GM18873 (cell line): ENCODE measurements around the gene POLN.

Experiments used
- ATAC-seq: cut with Tn5 transposase; IDR thresholded peaks from one replicate; pipeline ENCODE4 v1.9.1; 2021; ENCODE audit warnings: mild to moderate bottlenecking, moderate library complexity, moderate number of reproducible peaks; ENCODE audit not compliant: unreplicated experiment, low FRiP score

POLN gene

DNA sequence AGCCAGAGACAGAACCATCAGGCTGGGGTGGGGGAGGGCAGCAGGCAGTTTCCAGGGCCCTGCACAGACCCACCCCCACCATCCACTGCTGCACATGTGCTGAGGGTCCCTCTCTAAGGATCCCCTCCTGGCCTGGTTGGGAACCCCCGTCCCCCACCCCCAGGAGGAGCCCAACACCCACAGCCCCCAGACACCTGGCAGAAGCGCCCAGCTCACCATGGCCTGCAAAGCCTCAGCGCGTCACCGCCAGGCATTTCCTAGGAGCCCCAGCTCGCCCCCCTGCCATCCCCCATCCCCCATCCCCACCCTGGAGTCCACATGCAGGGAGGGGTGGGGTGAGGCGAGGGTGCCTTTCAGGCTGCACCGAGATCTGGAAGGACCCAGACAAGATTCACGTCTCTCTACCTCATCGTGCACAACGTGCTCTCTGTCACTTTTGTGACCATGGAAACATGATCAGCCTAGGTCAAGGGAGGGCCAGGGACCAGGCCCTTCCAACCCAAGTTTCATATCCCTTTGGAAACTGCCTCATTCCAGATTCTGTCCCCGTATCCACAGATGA is 10.7 kb upstream of the POLN start:
- ATAC-seq, result no peak

DNA sequence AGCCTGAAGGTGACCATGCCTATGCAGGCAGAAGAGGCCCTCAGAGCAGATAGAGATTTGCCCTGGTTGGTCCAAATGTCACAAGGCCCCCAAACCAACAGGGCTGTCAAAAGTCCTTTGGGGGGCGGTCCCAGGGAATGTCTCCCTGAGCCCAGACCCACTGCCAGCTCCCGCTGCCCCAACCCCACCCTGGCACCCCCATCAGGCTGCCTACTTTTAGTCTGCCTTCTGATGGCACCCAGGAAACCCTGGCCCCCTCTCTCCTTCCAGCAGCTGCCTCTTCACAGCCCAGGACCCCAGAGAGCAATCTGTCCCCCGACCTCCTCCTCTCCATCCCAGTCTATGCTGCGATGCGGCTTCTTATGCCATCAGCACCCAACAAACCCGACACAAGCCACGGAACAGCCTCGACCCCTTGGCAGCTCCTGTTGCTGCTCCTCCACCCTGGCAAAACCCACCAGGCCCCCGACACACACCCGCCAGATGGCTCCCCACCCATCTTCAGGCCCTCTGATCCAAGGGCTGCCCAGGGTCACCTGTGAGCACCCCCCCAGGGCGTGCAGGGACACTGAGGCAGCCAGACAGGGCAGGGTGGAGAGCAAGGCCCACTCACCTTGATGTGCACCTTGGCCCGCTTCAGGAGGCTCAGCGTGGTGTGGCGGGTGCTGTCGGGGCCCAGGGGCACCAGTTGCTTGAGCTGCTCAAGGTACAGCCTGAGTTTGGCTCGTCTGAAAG is 10.0 kb upstream of the POLN start:
- ATAC-seq, result no peak

DNA sequence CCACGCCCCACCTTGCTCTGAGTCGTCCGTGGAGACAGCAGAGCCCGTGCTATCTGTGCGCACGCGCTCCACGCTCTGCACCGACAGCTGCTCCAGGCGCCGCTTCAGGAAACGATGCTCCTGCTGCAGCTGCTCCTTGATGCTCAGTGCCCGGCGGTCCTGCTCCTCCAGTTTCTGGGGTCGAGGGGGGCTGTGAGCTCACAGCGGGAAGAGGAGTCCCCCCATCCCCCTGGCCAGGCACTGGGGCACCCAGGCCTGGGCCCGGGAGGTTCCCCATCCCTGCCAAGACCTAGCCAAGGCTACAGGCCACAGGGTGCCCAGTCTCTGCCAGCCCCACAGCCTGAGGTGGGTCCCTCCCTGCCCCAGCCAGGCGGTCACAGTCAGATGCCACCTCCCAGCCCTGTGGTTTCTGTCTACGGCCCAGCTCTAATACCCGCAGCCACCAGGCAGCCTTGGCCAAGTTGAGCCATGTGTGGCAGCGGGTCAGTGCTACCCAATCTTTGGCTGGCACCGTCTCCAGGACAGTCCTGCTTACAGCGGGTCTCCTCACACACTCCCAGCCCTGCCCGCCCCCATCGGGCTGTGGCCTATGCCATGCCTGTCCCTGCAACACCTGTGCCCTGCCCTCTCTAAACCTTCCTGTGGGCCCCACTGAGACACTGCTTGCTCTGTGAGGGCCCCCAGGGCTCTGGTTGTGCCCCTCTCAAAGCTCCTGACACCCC is 9.3 kb upstream of the POLN start:
- ATAC-seq, result no peak

DNA sequence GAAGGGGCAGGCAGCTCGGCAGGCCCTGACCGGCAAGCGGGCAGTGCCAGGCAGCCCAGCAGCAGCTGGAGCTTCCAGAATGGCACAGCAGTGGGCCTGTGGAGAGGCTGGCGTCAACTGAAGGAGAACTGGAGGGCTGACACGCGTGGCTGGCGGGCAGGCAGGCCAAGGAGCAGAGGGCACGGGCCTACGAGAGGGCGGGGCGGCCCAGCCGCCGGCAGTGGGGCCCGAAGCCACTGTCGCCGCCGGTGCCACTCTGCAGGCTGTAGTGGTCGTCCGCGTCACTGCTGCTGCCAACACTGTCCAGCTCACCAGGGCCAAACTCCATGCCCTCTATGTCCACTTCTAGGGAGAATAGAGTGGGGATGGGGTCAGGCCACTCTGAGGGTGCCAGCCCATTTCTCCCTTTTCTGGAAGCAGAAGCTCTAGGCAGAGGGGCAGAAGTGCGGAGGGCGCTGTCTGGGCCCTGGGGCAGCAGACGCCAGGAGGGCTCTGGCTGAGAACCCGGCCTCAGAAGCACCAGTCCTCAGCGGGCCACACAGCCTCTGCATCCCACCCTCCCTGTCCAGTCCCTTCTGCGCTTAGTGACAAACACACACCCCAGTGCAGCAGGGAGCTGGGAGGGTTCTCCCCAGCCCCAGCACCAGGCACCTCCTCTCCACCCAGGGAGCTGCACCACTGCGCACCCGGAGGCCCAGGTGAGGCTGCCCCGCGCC is 8.6 kb upstream of the POLN start:
- ATAC-seq, result no peak

DNA sequence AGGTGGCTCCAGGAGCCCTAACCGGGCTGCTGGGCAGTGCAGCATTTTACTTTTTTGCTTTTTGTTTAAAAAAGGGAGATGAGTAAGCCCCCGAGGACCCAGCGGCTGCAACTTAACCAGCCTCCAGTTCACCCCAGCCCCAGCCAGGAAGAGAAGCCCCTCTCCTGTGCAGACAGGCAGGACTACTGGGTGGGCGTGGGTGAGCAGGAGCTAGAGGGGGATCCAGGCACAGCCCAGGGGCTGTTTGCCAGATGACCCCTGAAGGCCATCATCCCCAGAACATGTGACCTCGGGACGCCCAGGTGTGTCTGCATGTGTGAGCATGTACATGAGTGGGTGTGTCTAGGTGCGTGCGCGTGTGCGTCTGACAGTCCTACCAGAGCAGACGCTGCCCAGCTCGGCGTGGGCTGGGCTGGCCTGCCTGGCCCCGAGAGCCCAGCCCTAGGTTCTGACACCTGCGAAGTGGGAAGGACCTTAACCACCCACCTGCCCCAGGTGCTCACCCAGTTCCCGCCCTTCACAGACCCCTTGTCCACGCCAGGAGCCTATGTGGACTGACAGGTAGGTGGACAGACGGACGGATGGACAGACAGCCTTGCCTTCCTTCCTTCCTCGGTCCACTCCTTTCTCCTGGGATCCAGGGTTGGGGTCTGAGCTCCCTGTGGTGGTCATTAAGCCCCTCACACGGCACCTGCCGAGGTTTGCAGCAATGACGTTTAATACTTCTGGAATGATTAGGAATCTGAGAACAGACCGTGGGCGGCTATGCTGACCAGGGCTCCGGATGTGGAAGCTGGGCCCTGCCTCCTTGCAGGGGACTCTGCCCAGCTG is 7.8 kb upstream of the POLN start:
- ATAC-seq, result no peak

DNA sequence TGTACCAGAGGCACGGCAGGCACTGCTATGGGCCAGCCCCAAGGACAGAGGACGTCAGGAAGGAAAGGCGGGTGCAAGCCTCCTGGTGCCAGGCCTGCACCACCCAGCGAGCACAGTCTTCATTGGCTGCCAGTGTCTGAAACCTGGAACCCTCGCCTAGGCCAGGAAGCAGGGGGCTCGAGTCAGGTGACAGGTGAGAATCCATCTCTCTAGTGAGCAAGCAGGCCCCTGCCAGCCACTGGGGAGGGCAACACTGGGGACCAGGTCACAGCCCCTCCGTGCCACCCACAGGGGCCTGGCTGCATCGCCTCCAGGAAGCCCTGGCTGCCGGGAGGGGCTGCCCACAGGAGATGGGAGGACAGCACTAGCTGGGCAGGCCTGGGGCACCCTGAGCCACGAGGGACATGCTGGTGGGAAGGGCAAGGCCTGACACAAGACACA is 6.9 kb upstream of the POLN start:
- no peak for ATAC-seq

DNA sequence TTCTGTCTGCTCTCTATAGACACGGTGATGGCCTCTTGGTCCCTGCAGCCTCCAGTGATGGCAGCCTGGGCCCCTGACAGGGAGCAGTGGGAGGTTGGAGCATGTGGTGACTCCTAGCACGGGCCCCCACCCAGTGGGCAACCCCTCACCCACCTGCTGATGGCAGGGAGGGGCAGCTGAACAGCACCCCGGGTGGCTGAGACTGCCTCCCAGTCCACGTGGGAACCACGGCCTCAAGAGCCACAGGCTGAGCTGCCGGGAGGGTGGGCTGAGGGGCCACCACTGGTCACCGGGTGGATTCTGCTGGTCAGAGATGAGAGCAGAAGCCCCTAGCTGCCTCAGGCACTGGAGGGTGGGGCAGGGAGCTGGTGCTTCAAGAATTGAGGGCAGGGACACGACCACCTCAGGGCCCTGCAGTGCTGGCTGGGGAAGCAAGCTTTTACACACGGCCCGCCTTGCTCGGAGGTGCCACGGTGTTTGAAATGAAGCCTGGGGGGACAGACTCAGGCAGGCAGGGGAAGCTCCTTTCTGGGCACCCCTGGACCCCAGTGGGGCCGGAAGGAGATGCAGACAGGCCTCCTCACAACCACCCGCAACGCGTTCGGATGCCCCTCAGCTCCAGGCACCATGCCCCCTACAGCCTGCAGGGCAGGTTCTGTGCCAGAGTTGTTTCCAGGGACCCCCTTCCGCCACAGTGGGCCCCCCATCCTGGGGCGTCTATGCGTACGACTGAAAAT is 6.3 kb upstream of the POLN start:
- ATAC-seq, result no peak

DNA sequence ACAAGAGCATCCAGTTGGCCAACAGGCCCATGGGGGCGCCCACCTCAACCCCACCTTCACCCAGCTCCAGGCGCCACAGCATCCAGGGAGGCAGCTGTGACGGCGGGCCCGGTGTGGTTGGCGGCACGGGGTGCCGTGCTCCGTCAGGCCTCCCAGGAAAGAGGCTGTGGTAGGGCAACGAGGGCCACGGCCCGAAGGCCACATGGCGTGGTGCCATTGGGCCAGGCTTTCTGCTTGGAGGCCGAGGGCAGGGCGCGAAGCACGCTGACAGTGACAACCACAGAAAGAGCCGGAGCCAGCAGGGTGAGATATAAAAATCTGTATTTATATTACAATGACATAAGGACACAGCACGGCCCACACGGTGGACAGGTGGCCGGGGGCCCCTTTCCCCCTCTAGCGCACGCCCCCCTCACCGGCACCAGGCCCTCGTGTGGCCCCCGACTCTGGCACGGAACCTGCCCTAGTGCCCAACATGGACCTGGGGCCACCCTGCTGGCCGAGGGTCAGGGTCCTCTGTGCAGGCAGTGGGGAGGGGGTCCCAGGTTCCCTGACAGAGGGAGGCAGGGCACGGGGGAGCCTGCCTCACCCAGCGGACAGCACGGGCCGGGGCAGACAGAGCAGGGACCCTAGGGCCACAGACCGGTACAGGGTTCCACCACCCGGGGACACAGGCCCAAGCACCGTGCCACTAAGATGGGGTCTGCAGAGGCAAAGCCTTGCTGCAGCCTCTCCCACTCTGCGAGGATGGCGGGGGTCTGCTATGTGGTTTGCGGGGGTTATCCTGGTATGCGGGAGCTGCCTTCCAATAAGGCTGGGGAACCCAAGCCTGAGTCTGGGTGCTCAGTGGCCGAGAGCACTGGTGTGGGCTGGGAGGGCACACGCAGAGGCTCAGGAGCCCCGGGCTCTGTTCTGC is 5.5 kb upstream of the POLN start:
- ATAC-seq, result no peak

DNA sequence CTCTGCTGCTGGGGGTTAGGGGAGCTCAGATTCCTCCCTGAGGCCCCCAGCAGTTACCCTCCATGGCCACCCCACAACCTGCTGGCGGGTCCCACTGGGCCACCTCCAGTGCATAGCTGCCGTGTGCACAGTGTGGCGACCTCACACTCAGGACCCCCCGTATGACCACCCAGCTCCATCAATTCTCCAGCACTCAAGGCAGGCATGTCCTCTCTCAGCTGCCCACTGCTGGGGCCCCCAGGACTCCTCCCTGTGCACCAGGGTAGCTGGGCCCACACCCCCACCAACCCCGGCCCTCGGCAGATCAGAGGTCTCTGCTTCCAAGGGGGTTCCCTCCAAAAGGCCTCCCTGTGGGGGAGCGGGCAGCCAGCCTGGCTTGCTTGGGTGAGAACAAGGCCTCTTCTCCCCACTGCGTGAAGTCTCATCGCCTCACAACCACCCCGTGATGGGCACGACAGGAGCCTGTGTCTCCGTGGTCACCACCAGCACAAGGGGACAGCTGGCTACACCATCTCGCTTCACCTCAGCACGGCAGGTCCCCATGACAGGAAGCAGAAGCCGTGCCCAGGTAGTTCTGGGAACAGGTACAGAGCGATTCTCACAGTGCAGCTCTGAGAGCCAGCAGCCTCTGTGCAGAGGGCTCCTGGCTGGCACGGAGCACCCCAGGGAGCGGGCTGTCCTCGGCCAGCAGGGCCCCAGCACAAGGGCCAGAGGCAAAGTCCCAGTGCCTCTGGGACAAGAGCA is 4.6 kb upstream of the POLN start:
- ATAC-seq, result no peak

DNA sequence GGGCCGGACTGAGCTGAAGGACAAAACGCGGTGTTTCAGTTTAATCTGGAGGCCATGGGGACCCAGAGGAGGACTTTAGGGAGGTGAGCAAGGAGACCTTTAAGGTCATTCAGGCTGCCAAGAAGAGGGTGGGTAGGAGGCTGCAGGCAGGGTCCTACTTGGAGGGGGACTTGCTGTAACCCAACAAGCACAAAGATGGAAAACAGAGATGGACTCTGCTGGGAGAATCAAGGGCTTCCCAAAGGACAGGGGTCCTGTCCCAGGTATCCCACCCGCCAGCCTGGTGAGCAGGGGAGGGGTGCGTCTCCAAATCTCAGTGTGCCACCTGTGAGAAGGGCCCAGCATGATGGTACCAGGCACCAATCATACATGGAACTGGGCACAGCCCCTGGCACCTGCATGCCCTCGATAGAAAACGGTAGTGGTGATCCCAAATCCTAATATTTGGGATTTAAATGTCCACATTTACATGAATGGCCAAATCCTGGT is 3.9 kb upstream of the POLN start:
- ATAC-seq, result no peak

DNA sequence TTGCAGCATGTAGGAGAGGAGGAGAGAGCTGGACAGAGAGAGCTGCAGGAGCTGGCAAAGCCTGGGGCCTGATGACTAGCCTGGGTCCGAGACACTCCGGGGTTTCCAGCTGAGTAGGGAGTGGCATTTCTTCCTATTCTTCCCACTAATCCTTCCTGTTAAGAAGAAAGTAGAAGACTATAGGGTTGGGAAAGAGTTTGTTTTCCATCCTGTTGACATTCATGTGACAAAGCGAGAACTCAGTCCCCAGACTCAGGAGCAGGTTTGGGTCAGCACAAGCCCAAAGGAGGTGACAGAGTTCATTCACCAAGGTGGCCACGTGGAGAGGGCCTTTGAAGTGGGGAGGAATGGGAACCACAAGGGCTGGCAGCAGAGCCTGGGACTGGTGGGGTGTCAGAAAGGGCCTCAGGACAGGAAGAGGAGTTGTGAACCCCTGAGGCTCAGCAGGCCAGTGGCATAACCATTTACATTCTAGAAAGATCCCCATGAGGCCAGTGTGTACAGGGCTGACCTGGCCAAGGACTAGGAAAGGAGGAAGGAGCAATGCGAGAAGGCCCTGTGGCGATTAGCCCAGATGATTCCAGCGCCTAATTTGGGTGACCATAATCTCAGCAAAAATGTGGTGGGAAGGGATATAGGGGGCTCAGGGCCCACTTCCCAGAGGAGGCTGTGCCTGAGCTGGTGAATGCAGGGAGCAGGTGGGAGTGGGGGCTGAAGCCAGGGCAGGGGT is 3.3 kb upstream of the POLN start:
- no peak for ATAC-seq

DNA sequence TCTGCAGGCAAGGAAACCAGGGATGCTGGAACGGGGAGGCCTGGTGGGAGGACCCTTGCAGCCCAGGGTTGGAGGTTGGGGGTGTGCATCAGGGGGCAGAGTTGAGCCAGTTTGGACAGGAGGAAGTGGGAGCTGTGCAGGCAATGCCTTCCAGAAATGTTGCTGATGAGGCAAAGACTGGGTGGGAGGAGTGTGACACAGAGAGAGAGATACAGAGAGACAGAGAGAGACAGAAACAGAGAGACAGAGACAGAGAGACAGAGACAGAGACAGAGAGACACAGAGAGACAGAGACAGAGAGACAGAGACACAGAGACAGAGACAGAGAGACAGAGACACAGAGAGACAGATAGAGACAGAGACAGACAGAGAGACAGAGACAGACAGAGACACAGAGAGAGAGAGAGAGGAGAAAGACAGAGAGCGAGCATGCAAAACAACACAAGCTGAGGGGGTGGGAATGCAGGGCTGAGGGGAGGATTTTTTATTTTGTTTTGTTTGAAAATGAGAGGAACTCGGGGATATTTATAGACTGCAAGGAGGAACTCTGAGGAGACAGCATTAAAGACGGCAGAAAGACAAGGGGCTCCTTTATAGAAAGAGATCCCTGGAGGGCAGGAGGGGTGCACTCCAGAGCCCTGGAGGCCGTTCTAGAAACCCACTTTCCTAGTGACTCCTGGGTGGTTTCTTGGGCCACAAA is 1.9 kb upstream of the POLN start:
- no peak for ATAC-seq

DNA sequence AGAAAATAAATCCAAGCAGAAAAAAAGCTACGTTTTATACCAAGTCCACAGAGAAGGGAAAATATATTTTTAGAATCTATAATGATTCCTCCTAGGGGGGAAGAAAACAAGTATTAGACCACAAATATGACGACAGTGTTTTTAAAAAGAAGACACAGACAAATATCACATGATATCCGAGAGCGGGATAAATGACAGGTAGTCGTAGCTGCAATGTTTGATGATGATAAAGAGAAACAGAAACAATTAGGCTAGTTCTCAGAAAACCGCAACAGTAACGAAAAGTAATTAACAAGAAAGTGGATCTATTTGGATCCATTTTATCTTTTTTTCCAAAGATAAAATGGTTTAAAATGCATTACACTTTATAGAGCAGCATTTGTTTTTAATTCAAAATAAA is 918 bp downstream of the POLN start:
- ATAC-seq, result no peak

DNA sequence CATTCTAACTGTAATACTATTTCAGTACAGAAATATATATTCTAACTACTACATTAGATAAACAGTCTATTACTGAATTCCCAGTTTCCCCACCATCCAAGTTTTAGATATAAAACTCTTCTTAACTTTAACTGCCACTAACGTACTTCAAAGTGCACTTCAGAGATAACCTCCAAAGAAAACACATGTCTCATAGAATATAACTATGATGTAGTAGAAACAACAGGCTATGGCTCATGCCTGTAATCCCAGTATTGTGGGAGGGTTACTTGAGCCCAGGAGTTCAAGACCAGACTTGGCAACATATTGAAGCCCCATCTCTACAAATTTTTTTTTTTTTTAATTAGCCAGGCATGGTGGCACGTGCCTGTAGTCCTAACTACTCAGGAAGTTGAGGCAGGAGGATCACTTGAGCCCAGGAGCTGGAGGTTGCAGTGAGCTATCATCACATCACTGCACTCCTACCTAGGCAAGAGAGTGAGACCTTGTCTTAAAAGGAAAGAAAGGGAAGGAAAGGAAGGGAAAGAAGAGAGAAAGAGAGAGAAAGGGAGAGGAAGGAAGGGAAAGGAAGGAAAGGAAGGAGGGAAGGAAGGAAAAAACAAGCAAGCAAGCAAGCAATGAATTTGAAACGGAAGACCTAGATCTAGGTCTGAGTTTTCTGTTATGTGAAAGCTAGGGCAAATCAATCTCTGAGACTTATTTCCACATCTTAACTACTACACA is 4.8 kb downstream of the POLN start:
- ATAC-seq, result no peak

DNA sequence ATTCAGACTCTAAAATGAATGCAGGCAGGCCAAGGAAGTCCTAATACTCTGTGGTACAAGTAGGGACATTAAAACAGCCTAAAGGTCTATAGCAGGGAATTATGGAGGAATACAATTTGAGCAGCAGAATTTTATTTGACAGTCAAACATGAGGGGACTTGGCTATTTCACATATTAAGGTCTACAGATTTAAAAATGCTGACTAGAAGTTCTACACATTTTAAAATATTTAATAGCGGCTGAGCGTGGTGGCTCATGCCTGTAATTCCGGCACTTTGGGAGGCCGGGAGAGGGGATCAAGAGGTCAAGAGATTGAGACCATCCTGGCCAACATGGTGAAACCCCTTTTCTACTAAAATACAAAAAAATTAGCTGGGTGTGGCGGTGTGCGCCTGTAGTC is 10.8 kb downstream of the POLN start:
- ATAC-seq, result no peak

DNA sequence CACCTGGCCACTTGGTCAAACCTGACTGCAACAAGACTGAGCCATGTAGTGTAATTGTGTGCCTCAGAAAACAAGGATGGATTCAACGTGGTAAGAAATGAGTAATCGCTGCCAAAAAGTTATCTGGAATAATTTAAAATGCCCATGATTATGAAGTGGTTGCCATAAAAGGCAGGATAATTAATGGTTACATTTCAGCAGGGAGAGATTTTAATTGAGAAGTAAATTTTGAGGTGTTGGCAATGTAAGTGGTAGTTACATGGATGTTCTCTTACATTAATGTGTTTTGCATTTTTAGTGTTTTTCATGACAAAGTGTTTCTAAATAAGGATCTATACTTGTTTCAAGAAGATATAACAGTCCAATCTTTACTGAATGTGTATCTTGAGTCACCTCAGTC is 15.7 kb downstream of the POLN start:
- no peak for ATAC-seq
